ENCODE results near the gene PLXNC1.
"Not testable (repeated sequence)": the region's sequence is repeated elsewhere in the genome, so short reads cannot be mapped to it uniquely, and the experiment has no call there.

The PLXNC1 gene

DNA sequence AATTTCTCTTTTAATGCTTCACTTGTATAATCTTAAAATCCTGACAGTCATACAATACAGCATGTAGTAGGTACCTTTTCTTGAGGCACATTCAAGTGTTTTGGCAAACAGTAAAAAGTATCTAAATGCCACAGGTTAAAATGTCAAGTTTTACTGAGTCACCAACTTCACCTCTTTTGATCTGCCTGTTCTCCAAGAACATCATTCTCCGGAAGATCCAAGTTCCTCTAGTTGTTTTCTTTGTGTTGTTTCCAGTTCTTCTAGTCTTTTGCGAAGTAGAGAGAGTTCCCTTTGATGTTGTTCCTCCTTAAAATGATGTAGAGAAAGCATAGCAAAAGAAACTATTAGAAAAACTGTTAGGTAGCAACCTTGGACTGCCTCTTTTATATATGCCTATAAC lies 160.2 kb downstream of the PLXNC1 start:
- no peak for DNase-seq

DNA sequence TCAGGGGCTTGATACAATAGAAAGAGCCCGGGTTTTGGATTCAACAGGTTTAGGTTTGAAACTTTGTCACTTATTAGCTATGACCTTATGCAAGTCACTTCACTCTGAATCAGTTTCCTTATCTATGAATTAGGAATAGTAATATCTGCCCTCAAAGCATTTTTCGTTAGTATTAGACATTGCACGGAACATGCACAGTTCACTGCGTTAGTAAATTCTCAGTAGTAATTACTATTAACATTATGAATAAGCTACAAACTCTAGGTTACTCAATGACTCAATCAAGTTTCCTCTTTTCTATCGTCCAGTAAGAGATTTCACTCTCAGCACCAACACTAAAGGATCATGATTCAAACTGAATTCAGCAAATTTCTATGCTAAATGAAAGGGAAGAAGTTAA lies 161.0 kb downstream of the PLXNC1 start:
- DNase-seq: no peak

DNA sequence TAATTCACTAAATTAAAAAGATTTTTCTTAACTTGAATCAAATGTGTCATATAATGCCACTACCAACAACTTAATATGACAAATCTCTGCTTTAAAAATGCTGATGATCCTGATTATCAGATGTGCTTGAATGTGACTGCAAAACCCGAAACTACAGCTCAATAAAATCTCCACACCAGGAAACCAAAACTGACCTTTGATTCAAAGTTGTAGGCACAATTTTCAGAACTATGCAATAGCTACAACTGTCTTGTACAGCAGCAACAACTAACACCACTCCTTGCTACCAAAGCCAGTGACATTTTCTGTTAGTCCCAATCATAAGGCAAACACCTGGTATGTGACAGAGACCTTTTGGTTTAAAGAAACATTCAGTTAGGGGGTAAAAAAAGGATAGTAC lies 164.0 kb downstream of the PLXNC1 start:
- DNase-seq: no peak

DNA sequence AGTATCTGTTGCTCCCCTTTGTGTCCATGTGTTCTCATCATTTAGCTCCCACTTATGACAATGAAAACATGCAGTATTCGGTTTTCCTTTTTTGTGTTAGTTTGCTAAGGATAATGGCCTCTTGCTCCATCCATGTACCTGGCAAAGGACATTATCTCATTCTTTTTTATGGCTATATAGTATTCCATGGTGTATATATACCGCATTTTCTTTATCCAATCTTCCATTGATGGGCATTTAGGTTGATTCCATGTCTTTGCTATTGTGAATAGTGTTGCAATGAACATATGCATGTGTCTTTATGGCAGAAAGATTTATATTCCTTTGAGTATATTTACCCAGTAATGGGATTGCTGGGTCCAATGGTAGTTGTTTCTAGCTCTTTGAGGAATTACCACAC lies 168.2 kb downstream of the PLXNC1 start:
- not testable (repeated sequence) for DNase-seq

DNA sequence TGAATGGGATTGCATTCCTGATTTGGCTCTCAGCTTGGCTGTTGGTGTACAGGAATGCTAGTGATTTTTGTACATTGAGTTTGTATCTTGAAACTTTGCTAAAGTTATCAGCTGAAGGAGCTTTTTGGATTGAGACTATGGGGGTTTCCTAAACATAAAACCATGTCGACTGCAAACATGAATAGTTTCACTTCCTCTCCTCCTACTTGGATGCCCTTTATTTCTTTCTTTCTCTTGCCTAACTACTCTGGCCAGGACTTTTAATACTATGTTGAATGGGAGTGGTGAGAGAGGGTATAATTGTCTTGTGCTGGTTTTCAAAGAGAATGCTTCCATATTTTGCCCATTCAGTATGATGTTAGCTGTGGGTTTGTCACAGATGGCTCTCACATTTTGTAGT lies 169.8 kb downstream of the PLXNC1 start:
- DNase-seq: no peak

DNA sequence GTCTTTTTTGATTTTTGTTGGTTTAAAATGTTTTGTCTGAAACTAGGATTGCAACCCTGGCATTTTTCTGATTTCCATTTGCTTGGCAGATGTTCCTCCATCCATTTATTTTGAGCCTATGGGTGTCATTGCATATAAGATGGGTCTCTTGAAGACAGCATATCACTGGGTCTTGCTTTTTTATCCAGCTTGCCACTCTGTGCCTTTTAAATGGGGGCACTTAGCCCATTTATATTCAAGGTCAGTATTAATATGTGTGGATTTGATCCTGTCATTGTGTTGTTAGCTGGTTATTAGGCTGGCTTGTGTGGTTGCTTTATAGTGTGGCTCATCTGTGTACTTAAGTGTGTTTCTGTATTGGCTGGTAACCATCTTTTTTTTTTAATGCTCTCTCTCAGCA lies 171.7 kb downstream of the PLXNC1 start:
- no peak for DNase-seq

DNA sequence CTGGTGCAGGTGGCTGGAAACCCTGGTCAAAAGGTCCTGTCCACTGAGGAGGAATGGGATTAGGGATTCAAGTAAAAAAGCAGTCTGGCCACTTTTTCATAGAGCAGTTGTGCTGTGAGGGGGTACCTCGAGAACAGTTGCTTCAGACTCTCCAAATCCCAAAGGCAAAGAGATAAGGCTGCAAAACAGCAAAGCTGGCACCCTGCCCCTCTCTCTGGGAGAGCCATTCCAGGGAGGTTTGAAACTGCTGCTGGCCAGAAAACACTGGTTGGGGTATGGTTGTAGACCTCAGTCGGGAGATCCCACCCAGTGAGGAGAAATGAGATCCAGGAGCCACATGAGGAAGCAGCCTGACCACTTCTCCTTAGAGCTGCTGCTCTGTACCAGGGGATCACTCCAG lies 174.0 kb downstream of the PLXNC1 start:
- DNase-seq: no peak

DNA sequence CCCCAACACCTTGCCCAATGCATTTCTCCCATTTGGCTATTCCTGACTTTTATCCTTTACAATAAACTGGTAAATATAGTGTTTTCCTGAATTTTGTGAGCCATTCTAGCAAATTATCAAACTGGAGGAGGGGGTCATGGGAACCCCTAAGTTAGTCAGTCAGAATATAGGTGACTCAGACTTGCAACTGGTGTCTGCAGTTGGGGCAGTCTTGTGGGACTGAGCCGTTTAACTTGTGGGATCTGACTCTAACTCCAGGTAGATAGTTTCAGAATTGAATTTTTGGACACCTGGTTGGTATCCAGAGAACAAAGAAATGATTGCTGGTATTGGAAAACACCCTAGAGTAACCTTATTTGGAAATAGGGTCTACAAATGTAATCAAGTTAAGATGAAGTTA lies 177.9 kb downstream of the PLXNC1 start:
- DNase-seq: no peak

DNA sequence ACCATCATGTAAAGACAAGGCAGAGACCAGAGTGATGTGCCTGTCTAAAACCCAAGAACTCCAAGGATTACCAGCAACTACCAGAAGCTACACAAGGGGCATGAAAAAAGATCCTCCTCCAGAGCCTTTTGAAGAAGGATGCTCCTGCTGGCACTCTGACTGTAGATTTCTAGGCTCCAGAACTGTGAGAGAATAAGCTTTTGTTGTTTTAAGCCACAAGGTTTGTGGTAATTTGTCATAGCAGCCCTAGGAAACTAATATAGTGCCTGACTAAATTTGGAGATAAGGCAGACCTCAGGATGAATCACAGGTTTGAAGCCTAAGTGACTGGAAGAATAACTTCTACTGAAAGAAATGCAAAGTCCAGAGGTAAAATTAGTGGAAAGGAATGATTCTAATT lies 178.3 kb downstream of the PLXNC1 start:
- no peak for DNase-seq

DNA sequence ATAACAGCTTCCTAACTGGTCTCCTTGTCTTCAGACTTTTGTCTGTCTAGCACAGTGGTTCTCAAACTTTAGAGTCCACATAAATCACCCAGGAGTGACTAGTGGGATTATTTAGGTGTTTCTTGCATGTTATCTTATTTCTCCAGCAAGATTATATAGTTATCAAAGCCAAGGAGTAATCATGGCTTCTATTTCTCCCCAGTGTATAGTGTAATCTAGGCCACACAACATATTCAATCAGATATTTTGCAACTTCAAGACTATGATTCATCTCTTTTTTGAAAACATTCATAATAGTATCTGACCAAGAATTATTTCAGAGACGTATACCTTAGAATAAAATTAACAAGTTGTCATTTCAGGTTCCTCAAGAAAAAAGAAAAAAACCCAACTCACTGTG lies 179.4 kb downstream of the PLXNC1 start:
- no peak for DNase-seq

DNA sequence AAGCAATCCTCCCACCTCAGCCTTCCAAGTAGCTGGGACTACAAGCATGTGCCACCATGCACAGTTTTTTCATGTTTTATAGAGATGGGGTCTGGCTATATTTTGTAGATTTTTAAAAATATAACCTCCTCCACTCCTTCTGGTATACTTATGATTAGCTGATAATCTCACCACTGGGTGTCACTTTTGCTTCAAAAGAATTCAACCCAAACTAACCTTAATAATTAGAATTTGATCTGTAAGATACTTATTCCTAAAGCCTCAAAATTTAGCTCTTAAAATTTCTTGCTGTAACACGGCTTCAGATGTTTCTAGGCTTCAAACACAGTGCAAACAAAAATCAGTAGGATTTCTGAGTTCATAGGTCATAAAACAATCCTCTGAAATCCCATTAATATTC lies 181.0 kb downstream of the PLXNC1 start:
- no peak for DNase-seq

DNA sequence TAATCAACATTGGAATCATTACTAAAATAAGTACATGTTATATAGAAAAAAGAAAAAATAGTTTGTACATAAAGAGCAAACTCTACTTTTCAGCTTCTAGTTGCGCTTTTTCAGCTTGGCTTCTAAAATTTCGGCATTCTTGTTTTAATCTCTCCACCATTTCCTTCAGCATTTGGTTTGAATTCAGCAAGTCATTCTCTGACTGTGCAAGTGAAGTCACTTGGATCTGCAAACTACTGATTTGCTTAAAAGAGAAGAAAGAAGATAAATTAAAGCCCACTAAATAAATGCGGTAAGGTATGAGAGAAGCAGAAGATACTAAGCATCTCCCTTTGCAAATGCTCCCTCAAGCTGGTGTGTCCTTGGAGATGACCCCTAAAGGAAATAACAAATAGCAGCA lies 185.0 kb downstream of the PLXNC1 start:
- no peak for DNase-seq

DNA sequence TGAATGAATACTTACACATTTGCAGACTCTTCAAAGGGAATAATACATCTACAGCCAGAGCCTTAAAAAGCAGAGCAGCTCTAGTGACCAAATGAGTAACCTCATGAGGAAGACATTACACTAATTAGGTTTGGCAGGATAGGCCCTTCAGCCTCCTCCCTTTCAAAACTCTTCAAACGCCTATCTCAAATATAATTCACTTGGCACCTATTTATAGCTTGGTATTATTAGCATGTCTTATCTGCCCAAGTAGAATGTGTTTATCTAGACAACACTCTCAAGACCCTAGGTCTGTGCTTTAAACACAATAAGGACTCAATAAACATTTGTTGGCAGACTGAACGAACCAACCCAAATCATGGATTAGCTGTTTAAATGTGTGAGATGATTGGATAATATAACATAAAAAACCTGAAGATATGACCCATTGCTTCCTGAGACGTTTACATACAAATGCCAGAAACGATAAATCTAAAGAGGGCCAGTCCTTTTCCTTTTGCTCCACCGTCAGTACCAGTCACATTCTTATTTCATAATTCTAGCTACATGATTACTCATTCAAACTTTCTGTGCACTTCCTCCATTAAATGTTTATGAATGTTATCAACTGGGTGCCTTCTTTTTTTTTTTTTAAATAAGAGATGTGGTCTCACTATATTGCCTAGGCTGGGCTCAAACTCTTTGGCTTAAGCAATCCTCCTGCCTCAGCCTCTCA lies 188.0 kb downstream of the PLXNC1 start:
- DNase-seq: no peak

DNA sequence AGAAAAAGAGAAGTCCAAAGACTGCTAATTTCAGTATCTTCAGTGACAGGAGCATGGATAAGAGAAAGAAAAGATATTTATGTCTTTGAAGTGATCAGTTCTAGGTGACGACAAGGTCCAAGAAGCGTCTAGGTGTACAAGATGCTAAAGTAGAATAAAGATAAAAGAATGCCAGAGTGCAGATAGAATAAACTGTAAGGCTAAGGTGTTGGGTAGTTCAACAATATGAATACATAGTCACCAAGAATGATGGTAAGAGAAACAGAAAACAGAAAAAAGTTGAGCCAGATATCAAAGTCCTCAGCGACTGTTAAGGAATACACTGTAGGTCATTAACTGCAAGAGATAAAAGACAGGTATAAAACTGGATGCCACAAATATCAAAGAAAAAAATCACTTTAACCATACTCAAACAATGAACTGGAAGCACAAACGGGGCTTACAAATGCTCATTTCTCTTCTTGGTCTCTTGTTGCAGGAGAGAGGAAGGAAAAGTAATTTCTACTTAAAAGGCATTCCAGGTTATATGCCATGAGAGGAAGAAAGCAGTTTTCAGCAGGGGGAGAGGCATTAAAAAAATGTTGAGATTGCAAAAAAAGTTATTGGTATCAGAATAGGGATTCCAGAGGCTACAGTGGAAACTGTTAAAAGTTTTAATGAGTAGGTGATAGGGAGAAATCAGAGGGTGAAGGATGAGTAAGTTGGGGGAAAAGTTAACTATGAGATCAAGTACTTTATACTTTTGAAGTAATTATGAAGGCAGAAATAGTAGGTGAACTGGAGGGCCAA lies 189.8 kb downstream of the PLXNC1 start:
- DNase-seq: no peak

DNA sequence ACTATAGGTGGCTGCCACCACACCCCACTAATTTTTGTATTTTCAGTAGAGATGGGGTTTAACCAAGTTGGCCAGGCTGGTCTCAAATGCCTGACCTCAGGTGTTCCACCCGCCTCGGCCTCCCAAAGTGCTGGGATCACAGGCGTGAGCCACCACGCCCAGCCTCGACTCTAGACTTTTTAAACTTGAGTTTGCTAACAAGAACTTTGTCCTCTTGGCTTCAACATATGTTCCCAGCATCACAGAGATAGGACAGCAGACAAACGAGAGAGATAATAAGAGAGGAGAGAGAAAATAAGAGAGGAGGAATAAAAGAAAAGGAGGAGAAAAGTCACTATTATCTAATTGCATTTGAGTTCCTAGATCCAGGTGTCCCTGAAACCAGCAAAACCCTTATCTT lies 192.2 kb downstream of the PLXNC1 start:
- no peak for DNase-seq

DNA sequence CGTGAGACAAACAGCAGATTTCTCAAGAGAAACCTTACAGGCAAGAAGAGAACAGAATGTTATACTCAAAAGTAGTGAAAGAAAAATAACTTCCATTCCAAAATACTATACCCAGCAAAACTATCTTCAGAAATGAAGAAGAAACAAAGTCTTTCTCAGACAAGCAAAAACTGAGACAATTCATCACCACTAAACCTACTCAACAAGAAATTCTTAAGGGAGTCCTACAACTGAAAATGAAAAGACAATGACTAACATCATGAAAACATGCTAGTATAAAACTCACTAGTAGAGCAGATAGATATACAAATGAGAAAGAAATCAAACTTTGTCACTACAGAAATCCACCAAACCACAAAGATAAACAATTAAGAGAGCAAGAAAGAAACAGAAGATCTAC lies 204.8 kb downstream of the PLXNC1 start:
- DNase-seq: no peak
